Motor neuron (in vitro differentiated cells): Measurements from ENCODE around the gene CFAP97. TPM values are rescaled to one million over a fixed set of nuclear protein-coding genes. Genes with fewer than 3 reads are reported as not detected.
"Not testable (repeated sequence)": the region's sequence is repeated elsewhere in the genome, so short reads cannot be mapped to it uniquely, and the experiment has no call there.

Source experiments
- ATAC-seq, 8 experiments: fragments of 200-7000 bp; cut with Tn5 transposase; replicated peaks in 6 of 8; 2 replicates each; pipeline ENCODE4 v1.8.0; 2021; ENCODE audit warnings: mild to moderate bottlenecking in 8 of 8, moderate library complexity in 8 of 8
- H3K27ac ChIP-seq, 2 donors: fragments of 250-450 bp; sonication (Bioruptor Pico); 2 replicates each; pipeline ENCODE4 v1.9.0; 2021; ENCODE audit warnings: antibody characterized with exemption in 2 of 2, mild to moderate bottlenecking in 2 of 2, moderate library complexity in 1 of 2
- H3K4me1 ChIP-seq, 2 donors: fragments of 250-450 bp; sonication (Bioruptor Pico); replicated peaks in 1 of 2; 2 replicates each; pipeline ENCODE4 v1.6.1; 2021; ENCODE audit warnings: antibody characterized with exemption in 2 of 2, mild to moderate bottlenecking in 2 of 2, moderate library complexity in 1 of 2
- H3K4me3 ChIP-seq, 5 donors: fragments of 250-450 bp; sonication (Bioruptor Pico); 2 replicates each; pipeline ENCODE4 v1.9.0; 2021; ENCODE audit warnings: antibody characterized with exemption in 5 of 5, mild to moderate bottlenecking in 5 of 5, moderate library complexity in 4 of 5
- WGBS, 10 experiments: fragments of 450-650 bp; shearing (Covaris generic); methylation state at CpG; one replicate each; pipeline ENCODE4 v1.0.0; 2022; 5-methylcytosine and 5-hydroxymethylcytosine counted together
- in situ Hi-C, 9 experiments: fragments of 400-800 bp; cut with MboI; loops; one replicate each; pipeline ENCODE4 v1.15.0; 2021; ENCODE audit warnings: low sequenced_read_pairs in 9 of 9, low pct_unique_long_range_greater_than_20kb in 2 of 9; ENCODE audit not compliant: unreplicated experiment in 9 of 9
- total RNA-seq, 8 experiments: library from RNA; unstranded; fragments of 300-600 nt; gene quantifications; 2 replicates each; pipeline versions ENCODE4 v1.2.3 to v1.2.4, GENCODE V29; 2022

Gene CFAP97
- total RNA-seq, 8 experiments from 2014 or later, result 19.1 to 58.6 (median 32.9) TPM

GRCh38 chr4:185119927-185120630, 83.7 kb downstream of the CFAP97 start:
- 50 to 91% (median 80%) methylated on average over 1 to 3 of the region's 3 CpGs; no CpG with 5 or more reads in 2 of the 10 experiments for WGBS, 10 experiments
- Histone ChIP-seq H3K27ac (no peak overlapping the region), H3K4me3 (no peak overlapping the region), H3K4me1 (peaks cover 2 to 3% of the 10 kb centered on the region in 2 donors)
- in situ Hi-C loops, result loop anchor here in 1 of 9 experiments (25.0 kb wide), 1 partner anchor 108 kb away; the partner anchor contains the start of gene HELT
- peak in 6 of 8 experiments; percentile 41 to 64 (median 54) for ATAC-seq

- H3K4me3 ChIP-seq, H3K27ac ChIP-seq, ATAC-seq, H3K4me1 ChIP-seq: not testable (repeated sequence)
- WGBS, 10 experiments, result 50 to 89% (median 77%) methylated on average over 1 to 5 of the region's 5 CpGs; no CpG with 5 or more reads in 1 of the 10 experiments
- in situ Hi-C loops, result loop anchor here in 1 of 9 experiments (25.0 kb wide), 1 partner anchor 107 kb away; the partner anchor contains the start of gene HELT
Measured at GRCh38 chr4:185119467-185119866, 84.3 kb downstream of the CFAP97 start.

GRCh38 chr4:185118876-185119275, 84.9 kb downstream of the CFAP97 start:
- H3K4me1 ChIP-seq, result peaks cover 2 to 3% of the 10 kb centered on the region in 2 donors
- ATAC-seq, result no peak
- in situ Hi-C loops, result loop anchor here in 1 of 9 experiments (25.0 kb wide), 1 partner anchor 107 kb away; the partner anchor contains the start of gene HELT
- WGBS, 10 experiments, result 60 to 100% (median 90%) methylated on average over 1 to 7 of the region's 7 CpGs
- no peak overlapping the region for H3K27ac ChIP-seq
- no peak overlapping the region for H3K4me3 ChIP-seq

GRCh38 chr4:185117300-185117934, 86.4 kb downstream of the CFAP97 start:
- H3K27ac ChIP-seq, result no peak overlapping the region
- WGBS, 10 experiments, result 55 to 95% (median 85%) methylated on average over 2 to 6 of the region's 7 CpGs; no CpG with 5 or more reads in 1 of the 10 experiments
- H3K4me3 ChIP-seq, result no peak overlapping the region
- H3K4me1 ChIP-seq, result peaks cover 2 to 3% of the 10 kb centered on the region in 2 donors
- no peak for ATAC-seq
- in situ Hi-C loops, result loop anchor here in 1 of 9 experiments (25.0 kb wide), 1 partner anchor 105 kb away; the partner anchor contains the start of gene HELT

- 41 to 91% (median 64%) methylated on average over 3 to 8 of the region's 9 CpGs for WGBS, 10 experiments
- Histone ChIP-seq H3K27ac (no peak overlapping the region), H3K4me3 (no peak overlapping the region), H3K4me1 (peaks cover 5 to 7% of the 10 kb centered on the region in 2 donors)
- in situ Hi-C loops, result loop anchor here in 1 of 9 experiments (25.0 kb wide), 1 partner anchor 104 kb away; the partner anchor contains the start of gene HELT
- peak in 4 of 8 experiments; percentile 4 to 84 (median 16) for ATAC-seq
Measured at GRCh38 chr4:185115827-185116232, 88.0 kb downstream of the CFAP97 start.

GRCh38 chr4:185113340-185113739, 90.5 kb downstream of the CFAP97 start:
- WGBS, 10 experiments, result 44 to 100% (median 77%) methylated on average over 1 to 2 of the region's 2 CpGs; no CpG with 5 or more reads in 2 of the 10 experiments
- no peak for ATAC-seq
- Histone ChIP-seq H3K27ac (no peak overlapping the region), H3K4me1 (peaks cover 2 to 4% of the 10 kb centered on the region in 2 donors), H3K4me3 (no peak overlapping the region)
- in situ Hi-C loops, result loop anchor here in 1 of 9 experiments (25.0 kb wide), 1 partner anchor 101 kb away; the partner anchor contains the start of gene HELT

GRCh38 chr4:185112104-185112503, 91.7 kb downstream of the CFAP97 start:
- peaks cover 2 to 4% of the 10 kb centered on the region in 2 donors for H3K4me1 ChIP-seq
- 50 to 88% (median 80%) methylated on average over 1 to 2 of the region's 2 CpGs; no CpG with 5 or more reads in 7 of the 10 experiments for WGBS, 10 experiments
- H3K4me3 ChIP-seq, result no peak overlapping the region
- in situ Hi-C loops, result loop anchor here in 1 of 9 experiments (25.0 kb wide), 1 partner anchor 100 kb away; the partner anchor contains the start of gene HELT
- peak; percentile 31 to 100 (median 100) for ATAC-seq
- H3K27ac ChIP-seq, result no peak overlapping the region

- H3K27ac ChIP-seq, result no peak overlapping the region
- in situ Hi-C loops, result loop anchor here in 1 of 9 experiments (25.0 kb wide), 1 partner anchor 98 kb away; the partner anchor contains the start of gene HELT
- no peak overlapping the region for H3K4me3 ChIP-seq
- WGBS, 10 experiments, result 60 to 100% (median 81%) methylated on average over 2 to 9 of the region's 11 CpGs; no CpG with 5 or more reads in 1 of the 10 experiments
- H3K4me1 ChIP-seq, result peaks cover 2 to 14% of the 10 kb centered on the region in 2 donors
- ATAC-seq, result no peak
Measured at GRCh38 chr4:185110375-185110823, 93.4 kb downstream of the CFAP97 start.

- Histone ChIP-seq H3K4me3 (no peak overlapping the region), H3K27ac (no peak overlapping the region), H3K4me1 (peaks cover 2 to 14% of the 10 kb centered on the region in 2 donors)
- ATAC-seq, result no peak
- in situ Hi-C loops, result loop anchor here in 1 of 9 experiments (25.0 kb wide), 1 partner anchor 97 kb away; the partner anchor contains the start of gene HELT
Measured at GRCh38 chr4:185109736-185110135, 94.1 kb downstream of the CFAP97 start.

Other genes with a start within 250 kb of the CFAP97 start
- gene HELT, start 185.5 kb downstream of the CFAP97 start, total RNA-seq, result not detected
- 10 to 100 TPM in 7 of 8 experiments, 1 to 10 TPM in 1; 8.9 to 38.3 (median 27.3) TPM for gene SLC25A4, start 60.7 kb downstream of the CFAP97 start, total RNA-seq
- gene SNX25, start 5.6 kb upstream of the CFAP97 start, total RNA-seq, result 10 to 100 TPM; 13.1 to 55.4 (median 20.2) TPM
- 10 to 100 TPM in 3 of 8 experiments, 1 to 10 TPM in 5; 1.5 to 19.6 (median 7.4) TPM for gene LRP2BP, start 191.9 kb upstream of the CFAP97 start, total RNA-seq
- 10 to 100 TPM in 6 of 8 experiments, 1 to 10 TPM in 2; 4.8 to 30.9 (median 12.9) TPM for gene ANKRD37, start 192.8 kb upstream of the CFAP97 start, total RNA-seq
- 10 to 100 TPM; 15.6 to 59.3 (median 35.1) TPM for gene UFSP2, start 222.0 kb upstream of the CFAP97 start, total RNA-seq